ENCODE data around the gene BOD1L1. TPM values are rescaled to one million over a fixed set of nuclear protein-coding genes. Genes with fewer than 3 reads are reported as not detected.

BOD1L1 gene
- total RNA-seq, 1 experiment from 2014 or later = 28.1 TPM

- DNase-seq (ENCODE audit: low read depth) = no peak
Measured at GRCh38 chr4:13540446-13541175, 86.9 kb downstream of the BOD1L1 start.

- no peak for DNase-seq (ENCODE audit: low read depth)
Measured at GRCh38 chr4:13539619-13540445, 87.7 kb downstream of the BOD1L1 start.

DNA sequence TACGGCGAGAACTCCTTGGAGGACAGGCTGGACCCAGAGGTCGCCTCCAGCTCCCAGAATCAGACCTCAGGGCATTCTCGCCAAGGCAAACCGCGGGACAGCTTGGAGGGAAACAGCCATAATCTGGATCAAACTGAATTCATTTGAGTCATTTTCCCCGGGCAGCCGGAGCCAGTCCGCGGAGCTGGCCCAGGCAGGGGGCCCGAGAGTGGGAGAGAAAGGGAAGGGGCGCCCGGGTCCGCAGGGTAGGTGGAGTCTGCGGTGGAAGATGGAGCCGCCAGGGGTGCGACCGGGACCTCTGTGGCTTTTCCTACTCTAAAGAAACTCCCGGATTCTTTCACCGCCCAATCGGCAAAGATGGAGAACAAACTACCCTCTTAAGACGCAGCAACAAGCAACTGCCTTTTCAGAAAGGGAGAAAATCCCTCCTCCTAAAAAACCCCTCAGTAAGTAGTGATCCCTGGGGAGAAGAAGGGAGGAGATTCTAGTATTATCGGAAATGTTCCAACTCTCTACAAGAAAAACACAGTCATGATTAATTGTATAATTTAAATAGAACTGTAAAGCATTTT, 88.4 kb downstream of the BOD1L1 start:
- DNase-seq (ENCODE audit: low read depth) = no peak

GRCh38 chr4:13538427-13538973, 89.0 kb downstream of the BOD1L1 start:
- DNase-seq (ENCODE audit: low read depth) = no peak

- no peak for DNase-seq (ENCODE audit: low read depth)
Measured at GRCh38 chr4:13537832-13538177, 89.7 kb downstream of the BOD1L1 start.

DNA sequence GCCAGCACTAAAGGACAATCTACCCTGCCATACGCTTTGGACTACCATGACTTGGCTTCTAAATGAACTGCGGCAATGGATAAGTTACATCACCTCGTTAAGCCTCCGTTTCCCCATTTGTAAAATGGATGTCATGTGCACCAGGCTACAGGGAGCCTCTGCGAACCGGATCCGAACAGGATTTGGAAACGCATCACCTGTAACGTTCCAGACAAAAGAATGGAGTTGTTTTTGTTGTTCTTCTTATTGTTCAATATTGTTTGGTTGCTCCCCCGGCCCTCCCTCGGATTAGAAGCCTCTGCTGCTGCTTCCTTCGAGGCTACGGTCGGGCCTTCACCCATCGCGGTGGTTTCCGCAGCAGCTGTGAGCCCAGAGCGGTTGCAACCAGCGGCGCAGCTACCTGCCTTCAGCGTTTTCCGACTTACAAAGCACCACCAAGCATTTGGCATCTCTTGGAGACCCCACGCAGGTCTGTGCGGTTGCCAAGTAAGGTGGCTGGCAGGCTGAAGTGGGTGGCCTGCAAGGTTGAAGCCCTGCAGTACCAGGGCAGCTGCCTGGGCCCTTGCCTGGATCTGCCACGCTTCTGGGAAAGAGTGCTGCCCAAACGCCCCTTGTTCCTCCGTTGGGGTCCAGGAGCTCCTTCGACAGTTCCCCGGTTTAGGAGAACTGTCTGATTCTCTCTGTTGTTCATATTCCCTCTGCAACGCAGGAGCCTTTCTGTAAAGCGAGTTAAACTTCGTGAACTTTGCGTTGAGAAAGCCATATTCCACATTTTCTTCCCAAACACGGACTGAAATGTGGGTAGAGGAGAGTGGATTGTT, 90.3 kb downstream of the BOD1L1 start:
- no peak for DNase-seq (ENCODE audit: low read depth)

GRCh38 chr4:13536607-13537006, 90.9 kb downstream of the BOD1L1 start:
- no peak for DNase-seq (ENCODE audit: low read depth)

- no peak for DNase-seq (ENCODE audit: low read depth)
Measured at GRCh38 chr4:13535708-13536361, 91.7 kb downstream of the BOD1L1 start.

DNA sequence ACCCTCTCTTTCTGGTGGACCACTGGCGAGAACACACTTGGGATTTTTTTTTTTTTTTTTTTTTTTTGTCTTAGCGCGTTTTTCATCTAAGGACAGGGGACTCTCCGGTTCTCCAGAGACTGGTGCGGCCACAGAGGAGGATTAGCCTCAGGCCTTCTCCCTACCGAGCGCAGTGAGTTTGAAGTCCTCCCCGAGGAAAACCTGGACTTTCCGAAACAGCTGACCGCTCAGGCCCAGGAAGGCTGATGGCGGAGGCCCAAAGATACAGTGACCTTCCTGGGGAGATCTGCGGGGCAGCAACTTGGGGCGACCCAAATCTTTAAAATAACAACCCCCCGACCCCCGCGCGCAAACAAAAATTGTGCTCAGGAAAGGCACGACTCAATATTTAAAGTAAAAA, 92.4 kb downstream of the BOD1L1 start:
- DNase-seq (ENCODE audit: low read depth) = no peak

DNA sequence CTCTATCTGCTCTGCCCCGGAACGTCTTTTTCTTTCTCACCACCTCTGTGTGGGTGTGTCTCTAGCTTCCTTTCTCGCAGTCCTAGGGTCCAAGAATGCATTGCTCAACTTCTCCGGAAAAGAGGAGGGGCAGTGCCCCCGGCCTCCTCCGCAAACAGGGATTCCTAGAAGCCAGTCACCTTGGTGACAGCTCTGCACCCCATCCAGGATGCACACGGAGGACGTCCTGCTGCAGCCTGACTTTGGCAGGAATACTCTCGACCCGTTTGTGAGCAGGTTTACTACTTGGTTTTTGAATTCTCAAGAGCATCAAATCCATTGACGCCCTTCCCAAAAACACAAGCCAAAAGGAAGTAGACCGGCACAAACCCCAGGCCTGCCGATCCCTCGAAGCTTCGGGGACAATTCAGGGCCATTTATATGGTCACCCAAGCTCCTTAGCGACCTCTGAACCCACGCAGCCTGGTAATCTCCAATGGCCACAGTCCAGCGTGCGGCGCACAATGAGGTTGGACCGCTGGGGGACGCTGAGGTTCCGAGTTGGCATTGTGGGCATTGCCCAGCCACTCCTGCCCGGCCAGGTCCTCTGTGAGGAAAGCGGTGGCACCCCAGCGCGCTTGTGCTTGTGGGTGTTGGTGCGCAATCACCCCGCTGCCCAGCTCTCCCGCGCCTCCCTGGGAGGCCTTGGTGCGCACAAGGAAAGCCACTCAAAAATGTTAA, 93.0 kb downstream of the BOD1L1 start:
- no peak for DNase-seq (ENCODE audit: low read depth)

GRCh38 chr4:13533670-13534343, 93.7 kb downstream of the BOD1L1 start:
- DNase-seq (ENCODE audit: low read depth) = no peak

GRCh38 chr4:13531625-13531998, 95.9 kb downstream of the BOD1L1 start:
- no peak for DNase-seq (ENCODE audit: low read depth)

DNA sequence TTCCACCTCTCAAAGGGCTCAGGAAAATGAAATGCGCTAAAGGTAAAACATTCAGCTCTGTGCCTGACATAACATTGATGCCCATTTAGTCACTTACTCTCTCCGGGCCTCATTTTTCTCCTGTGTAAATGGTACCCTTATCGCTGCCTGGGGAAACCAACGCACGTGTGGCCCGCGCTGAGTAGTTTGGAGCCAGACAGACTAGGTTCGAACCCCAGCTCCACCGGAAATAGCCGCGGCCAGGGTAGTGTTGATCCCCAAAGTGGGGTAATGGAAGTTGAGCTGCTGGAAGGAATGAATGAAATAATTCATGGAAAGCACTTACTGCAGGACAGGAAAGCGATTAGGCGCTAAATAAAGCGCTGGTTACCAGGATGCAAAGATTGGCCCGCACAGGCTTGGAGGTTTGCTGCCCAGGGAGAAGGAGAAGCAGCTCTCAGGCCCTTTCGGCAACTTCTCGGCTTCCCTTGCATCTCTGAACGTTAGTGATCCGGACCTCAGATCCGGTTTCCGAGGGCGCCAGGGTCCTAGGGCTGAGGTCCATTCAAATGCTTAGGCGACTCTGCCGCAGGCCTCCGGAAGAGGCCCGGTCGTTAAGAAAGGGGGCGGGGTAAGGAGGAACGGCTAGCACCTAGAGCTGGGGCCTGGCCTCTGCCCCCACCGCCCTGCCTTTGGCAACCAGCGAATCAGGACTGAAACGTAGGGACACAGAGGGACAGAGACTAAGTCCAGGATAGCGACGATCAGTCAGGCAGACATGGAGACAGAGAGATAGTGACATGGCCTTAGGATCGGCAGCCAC, 96.5 kb downstream of the BOD1L1 start:
- DNase-seq (ENCODE audit: low read depth) = no peak

DNA sequence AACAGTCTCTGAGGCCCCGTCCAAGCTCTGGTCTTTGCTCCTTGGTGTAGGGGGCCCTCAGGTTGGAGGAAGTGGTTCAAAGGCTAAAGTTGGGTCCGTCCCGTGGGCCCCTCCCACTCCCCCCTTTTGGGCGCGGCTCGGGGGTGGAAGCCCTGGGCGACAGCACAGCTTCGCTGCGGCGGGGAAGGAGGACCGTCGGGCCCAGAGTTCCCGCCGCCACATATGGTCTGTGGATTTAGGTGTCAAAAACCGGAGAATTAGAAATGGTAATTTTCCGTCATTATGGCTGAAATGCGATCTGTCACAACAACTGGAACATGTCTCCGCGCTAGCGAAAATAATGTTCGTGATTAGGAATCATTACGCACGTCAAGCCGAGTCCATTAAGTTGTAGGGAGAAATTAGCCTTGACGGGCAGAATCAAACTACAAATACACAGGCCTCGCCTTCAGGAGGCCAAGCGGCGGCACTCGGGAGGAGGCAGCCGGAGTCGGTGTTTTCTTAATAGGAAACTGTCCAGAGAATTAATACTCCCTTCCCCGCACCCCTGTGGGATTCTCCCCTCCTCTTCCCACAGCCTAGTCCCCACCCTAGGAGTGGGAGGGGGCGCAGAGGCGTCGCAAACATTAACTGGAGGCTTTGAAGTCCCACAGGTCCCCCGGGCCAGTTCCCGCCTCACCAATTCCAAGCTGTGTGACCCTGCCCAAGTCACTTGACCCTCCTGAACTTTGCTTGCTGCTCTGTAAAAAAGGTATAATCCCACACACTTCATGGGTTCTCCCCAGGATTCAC, 98.2 kb downstream of the BOD1L1 start:
- DNase-seq (ENCODE audit: low read depth) = no peak

DNA sequence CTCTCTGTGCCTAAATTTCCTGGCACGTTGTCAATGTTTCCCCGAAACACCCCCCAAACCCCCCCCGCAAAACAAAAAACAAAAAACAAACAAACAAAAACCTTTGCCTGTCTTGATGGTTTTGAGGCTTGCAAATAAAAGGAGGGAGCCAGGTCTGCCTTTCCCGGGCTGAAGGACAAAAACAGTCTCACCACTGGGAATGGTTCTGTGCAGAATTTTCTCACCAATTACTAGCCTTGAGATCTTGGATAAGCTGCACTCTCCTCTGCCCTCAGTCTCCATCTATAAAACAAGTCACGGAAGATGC, 98.8 kb downstream of the BOD1L1 start:
- DNase-seq (ENCODE audit: low read depth) = no peak

DNA sequence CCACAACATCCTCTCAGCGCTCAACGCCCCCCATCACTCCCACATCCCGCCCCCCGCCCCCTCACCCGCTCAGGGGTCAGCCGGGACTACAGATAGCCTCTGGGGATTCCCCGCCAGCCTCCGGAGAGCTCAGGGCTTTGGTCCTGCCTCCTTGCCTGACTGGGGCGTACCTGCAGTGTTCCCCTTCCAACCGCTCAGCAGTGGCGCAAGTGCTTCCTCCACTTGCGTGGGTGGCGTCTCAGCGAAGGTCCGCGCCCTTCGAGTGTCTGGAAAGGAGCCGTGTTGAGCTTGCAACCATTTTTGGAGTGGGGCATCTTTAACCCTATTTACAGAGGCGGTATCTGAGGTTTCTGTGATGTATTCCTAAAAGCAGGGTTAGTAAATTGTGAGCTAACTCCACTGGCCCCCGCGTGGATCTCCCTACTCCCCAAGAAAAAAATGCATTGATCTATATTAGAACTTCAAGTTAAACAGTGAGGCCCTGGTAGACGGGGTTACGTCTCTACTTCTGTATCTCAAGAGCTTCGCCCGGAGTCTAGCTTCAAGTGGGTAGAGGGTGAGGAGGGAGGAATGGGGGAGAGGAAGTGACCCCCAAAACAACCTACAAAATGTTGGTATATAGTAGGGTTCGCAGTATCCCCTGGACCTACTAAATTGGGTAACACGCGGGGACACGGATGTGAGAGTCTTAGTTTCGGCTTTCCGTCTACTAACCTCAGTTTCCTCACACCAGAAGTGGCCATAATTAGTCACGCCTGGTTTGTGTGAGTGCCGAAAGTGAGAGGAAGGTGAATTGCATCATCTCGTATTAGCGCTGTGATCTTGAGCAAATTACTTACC, 99.3 kb downstream of the BOD1L1 start:
- no peak for DNase-seq (ENCODE audit: low read depth)

Data from HT1080 (cell line).